HG02943 (cell line): ENCODE results near the gene ADCK2.
"Not testable (repeated sequence)": the region's sequence is repeated elsewhere in the genome, so short reads cannot be mapped to it uniquely, and the experiment has no call there.

Source experiments
- ATAC-seq: cut with Tn5 transposase; IDR thresholded peaks from one replicate; pipeline ENCODE4 v1.9.1; 2021; ENCODE audit warnings: mild to moderate bottlenecking, low read depth, moderate library complexity; ENCODE audit not compliant: unreplicated experiment

The ADCK2 gene, protein sequence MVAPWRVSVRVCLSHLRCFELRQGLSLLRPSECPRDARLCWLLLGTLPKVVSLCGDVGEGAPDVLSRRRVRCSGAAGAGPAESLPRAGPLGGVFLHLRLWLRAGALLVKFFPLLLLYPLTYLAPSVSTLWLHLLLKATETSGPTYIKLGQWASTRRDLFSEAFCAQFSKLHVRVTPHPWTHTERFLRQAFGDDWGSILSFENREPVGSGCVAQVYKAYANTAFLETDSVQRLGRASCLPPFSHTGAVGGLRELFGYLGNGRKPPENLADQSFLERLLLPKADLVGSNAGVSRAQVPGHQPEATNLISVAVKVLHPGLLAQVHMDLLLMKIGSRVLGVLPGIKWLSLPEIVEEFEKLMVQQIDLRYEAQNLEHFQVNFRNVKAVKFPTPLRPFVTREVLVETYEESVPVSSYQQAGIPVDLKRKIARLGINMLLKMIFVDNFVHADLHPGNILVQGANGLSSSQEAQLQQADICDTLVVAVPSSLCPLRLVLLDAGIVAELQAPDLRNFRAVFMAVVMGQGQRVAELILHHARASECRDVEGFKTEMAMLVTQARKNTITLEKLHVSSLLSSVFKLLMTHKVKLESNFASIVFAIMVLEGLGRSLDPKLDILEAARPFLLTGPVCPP

GRCh38 chr7:140672382-140673062 lies at the start of gene ADCK2:
Gene ADCK2, plus strand, starts transcription at chr7:140672945. Its CDS starts 386 bp downstream, at chr7:140673331.
- ATAC-seq, result peak; percentile 42

DNA sequence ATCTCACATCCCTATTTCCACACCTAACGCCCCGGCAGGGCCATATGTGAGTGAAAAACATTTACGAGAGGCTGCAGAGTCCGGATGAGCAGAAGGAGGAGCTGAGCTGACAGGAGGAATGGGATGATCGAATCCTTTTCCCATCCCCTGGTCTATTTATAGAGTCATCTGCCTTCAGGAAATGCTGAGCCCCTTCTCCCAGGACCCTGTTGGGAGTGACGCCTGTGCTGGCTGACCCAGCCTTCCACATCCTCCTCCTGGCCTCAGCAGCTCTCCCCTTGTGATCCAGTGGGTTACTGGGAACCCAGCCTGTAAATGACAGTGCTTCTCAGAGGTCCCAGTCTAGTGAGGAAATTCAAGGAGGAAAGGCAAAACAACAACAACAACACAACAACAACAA lies 48.8 kb upstream of the ADCK2 start:
- ATAC-seq, result no peak

DNA sequence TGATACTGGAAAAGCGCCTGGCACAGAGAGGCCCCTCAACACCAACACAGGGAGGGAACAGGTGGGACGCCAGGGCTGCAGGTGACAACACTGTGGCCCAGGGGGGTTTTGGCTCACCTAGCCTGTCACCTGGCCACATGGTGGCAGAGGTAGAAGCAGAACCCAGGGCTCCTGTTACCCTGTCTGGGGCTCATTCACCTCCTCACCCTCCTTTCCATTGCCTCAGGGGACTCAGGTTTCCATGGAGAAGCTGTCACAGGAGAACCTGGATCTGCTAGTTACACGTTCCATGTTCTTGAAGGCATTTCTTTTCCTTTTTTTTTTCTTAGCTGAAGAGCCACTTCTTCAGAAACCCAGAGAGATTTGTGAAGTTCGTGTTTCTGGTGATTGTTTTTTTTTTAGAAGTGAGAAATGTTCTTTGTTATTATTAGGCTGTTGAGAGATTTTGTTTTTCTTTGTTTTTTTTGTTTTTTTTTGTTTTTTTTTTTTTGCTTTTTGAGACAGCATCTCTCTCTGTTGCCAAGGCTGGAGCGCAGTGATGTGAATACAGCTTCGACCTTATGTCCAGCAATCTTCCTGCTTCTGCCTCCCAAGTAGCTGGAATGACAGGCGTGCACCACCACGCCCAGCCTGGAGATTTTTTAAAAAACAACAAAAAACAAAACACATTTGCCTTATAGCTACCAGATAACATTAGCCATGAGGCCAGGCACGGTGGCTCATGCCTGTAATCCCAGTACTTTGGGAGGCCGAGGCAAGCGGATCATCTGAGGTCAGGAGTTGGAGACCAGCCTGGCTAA lies 48.2 kb upstream of the ADCK2 start:
- ATAC-seq, result no peak

DNA sequence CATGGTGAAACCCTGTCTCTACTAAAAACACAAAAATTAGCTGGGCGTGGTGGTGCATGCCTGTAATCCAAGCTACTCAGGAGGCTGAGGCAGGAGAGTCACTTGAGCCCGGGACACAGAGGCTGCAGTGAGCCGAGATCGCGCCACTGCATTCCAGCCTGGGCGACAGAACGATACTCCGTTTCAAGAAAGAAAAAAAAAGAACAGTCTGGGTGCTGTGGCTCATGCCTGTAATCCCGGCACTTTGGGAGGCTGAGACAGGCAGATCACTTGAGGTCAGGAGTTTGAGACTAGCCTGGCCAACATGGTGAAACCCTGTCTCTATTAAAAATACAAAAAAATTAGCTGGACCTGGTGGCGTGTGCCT lies 47.6 kb upstream of the ADCK2 start:
- not testable (repeated sequence) for ATAC-seq

- ATAC-seq, result no peak
These were observed 46.6 kb upstream of the ADCK2 start for GRCh38 chr7:140625908-140626868.

DNA sequence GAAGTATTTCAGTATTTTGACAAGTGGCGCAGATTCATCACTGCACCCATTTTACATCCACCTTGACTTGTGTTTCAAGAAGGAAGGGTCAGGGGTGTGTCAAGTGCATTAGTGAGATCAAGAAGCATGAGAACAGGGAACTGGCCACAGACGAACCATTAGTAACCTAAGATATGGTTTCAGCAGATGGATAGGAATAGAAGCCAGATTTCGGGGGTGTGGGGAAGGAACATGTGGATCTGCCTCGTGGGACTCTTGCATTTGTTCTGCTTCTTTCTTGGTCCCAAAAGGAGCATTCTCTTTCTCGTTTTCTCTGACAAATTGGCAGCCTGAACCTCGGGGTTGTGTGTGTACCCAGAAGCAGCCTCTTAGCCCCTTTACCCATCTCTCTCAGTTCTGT lies 41.7 kb upstream of the ADCK2 start:
- ATAC-seq, result no peak

DNA sequence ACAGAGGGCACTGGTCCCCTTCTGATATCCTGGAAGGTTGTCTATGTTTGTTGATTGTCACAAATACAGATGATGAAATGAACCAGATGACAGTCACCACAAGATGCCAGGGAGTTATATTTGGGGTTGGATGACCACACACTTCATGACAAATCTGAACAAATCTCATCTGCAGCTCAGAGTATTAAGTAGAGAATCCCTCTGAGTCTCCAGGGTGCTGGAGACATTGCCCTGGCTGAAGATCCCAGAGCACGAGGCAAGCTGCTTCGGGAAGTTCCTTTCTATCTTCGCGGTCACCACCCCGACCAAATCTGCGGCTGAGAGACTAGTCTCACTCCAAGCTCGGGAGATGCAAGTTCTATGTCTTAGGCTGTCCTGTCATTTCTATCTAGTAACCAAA lies 41.1 kb upstream of the ADCK2 start:
- ATAC-seq, result no peak

DNA sequence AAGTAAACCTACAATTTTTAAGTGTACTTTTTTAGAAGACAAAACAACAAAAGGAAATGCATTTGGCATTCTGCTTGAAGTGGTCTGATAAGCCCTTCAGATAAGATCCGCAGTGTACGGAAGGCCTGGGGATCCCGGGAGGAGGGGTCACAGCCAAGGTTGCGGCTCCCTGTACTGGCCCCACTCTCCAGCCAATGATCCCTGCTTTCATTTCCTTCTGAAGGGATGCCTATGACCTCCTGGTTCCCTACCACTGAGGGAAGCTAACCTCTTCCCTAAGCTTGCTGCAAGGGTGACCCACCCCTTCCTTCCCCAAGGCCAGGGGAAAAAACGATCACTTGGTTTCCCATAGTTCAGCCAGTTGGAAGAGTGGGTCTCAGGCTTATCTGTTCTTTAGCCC lies 37.4 kb upstream of the ADCK2 start:
- no peak for ATAC-seq

- ATAC-seq, result no peak
These were observed 36.9 kb upstream of the ADCK2 start for GRCh38 chr7:140635816-140636215.

GRCh38 chr7:140637400-140637799 lies 35.3 kb upstream of the ADCK2 start:
- no peak for ATAC-seq

DNA sequence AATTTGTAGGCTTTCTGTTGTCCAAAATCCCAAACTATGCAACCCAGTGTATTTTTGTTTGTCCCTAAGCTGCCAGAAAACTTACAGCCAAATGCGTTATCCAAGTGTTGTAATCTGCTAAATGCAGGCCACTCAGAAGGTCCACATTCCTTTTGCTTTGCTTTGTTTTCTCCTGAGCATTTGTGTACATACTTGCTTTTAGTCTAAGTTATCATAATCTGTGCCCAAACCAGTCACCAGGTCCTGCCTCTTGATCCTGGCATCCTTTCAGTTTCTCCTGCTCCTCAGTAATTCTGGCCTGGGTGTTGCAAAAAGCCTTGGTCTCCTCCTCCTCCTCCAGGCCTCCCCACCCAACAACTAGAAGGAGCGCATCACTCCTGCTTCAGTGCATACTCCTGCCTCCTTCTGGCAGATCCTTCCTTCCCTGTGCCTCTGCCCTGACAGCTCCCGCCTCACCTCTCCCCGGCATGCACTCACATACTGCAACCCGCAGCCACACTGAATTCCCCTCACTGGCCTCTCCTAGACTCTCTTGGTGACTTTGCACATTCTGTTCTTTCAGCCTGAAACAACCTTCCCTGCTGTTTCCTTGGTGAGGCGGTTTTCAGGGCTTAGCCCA lies 34.5 kb upstream of the ADCK2 start:
- ATAC-seq, result no peak

DNA sequence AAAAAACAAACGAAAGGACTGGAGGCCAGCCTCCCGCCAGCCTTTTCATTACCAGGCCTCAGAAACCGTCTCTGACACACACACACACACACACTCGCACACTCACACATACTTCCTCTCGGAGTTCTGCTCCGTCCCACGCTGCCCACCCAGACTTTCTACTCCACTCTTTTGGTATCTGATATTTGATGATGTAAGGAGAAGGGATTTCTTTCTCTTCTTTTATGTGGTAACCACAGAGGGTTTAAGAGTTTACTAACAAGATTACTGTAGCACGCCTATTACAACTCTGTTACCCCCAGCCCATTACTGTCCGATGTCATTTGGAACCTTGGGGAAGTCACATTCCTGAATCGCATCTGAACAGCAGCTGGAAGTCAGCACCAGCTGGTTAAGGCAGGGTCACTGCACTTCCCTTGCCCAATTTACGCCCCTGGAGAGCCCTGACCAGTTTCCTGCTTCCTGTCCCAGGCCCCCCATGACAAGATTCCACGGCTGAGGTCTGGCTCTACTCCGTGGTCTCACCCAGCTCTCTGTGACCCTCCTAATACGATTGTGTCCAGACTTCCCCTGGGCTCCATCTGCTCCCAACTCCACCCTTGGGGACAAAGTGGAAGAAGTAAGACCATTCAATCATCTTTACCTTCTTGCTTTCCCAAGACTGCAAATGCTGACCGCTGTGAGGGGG lies 33.2 kb upstream of the ADCK2 start:
- no peak for ATAC-seq

DNA sequence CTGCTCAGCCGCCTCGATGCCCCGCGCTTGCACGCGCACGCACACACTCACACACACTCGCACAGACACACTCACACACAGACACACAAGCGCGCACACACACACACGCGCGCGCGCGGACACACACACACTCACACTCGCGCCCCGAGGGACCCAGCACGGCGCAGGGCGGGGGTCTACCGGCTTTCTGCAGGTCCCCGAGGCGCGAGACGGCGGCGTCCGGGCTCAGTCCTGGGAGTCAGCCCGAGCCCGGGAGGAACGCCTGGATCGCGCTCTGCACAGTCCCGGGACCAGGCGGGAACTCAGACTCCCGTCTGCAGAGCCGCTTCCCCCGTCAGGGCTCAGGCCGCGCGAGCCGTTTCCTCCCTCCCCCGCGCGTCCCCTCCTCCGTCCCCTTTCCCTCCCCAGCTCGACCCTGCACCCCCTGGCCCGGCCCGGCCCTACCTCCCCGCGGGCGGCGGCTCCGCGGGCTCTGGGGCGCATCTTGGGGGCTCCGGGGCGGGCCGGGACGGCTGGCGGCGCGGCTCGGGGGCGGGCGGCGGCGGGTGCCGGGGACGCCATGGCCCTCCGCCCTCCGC lies 32.6 kb upstream of the ADCK2 start:
- ATAC-seq, result no peak

- ATAC-seq, result no peak
These were observed 31.8 kb upstream of the ADCK2 start, which contains the start of gene DENND2A for GRCh38 chr7:140640727-140641523. Gene DENND2A, minus strand, starts transcription at chr7:140640813. Its CDS starts 38,416 bp downstream, at chr7:140602397.

- ATAC-seq, result no peak
These were observed 31.1 kb upstream of the ADCK2 start for GRCh38 chr7:140641524-140642195.

GRCh38 chr7:140643416-140643815 lies 29.3 kb upstream of the ADCK2 start:
- ATAC-seq, result no peak

DNA sequence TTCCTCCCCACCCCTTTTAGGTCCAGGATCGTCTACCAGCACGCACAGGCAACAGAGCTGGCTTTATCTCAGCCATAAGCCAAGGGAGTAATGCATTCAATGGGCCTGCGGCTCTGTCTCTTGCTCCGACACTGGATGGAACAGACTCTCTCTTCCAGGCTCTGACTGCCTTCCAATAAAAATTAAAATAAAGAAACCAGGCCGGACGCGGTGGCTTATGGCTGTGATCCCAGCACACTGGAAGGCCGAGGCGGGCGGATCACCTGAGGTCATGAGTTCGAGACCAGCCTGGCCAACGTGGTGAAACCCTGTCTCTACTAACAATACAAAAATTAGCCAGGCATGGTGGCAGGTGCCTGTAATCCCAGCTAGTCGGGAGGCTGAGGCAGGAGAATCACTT lies 28.0 kb upstream of the ADCK2 start:
- not testable (repeated sequence) for ATAC-seq
